Middle frontal gyrus (tissue), 1 donor: ENCODE data around the gene PRAMEF20.
"Not testable (repeated sequence)": the region's sequence is repeated elsewhere in the genome, so short reads cannot be mapped to it uniquely, and the experiment has no call there.

Experiments used
- DNase-seq: peaks from one replicate; pipeline ENCODE4 v3.0.0-alpha.2; 2015; ENCODE audit warnings: low spot score; ENCODE audit errors: extremely low spot score

Gene PRAMEF20

GRCh38 chr1:13410150-13410549 is at the start of gene PRAMEF20:
Gene PRAMEF20 (plus strand): TSS chr1:13410450. CDS start chr1:13416355, 5,905 bp downstream.
- DNase-seq, result not testable (repeated sequence)

- not testable (repeated sequence) for DNase-seq
These were observed 47.9 kb upstream of the PRAMEF20 start for GRCh38 chr1:13362364-13362763.

GRCh38 chr1:13364928-13365327 is 45.3 kb upstream of the PRAMEF20 start:
- DNase-seq, result not testable (repeated sequence)

GRCh38 chr1:13366536-13366935 is 43.7 kb upstream of the PRAMEF20 start:
- not testable (repeated sequence) for DNase-seq

- DNase-seq, result not testable (repeated sequence)
These were observed 41.7 kb upstream of the PRAMEF20 start for GRCh38 chr1:13368544-13368943.

GRCh38 chr1:13378983-13379382 is 31.3 kb upstream of the PRAMEF20 start:
- DNase-seq, result not testable (repeated sequence)

- DNase-seq, result not testable (repeated sequence)
These were observed 29.9 kb upstream of the PRAMEF20 start for GRCh38 chr1:13380380-13380779.

GRCh38 chr1:13389332-13389731 is 20.9 kb upstream of the PRAMEF20 start, which contains the start of gene PRAMEF17:
Gene PRAMEF17 (plus strand): TSS chr1:13389632. CDS start chr1:13389658, 26 bp downstream.
- not testable (repeated sequence) for DNase-seq

- DNase-seq, result not testable (repeated sequence)
These were observed 17.2 kb upstream of the PRAMEF20 start for GRCh38 chr1:13393004-13393403.

- not testable (repeated sequence) for DNase-seq
These were observed 15.5 kb upstream of the PRAMEF20 start for GRCh38 chr1:13394761-13395160.

GRCh38 chr1:13395311-13395710 is 14.9 kb upstream of the PRAMEF20 start:
- not testable (repeated sequence) for DNase-seq

GRCh38 chr1:13407811-13408210 is 2.4 kb upstream of the PRAMEF20 start:
- DNase-seq, result no peak

- no peak for DNase-seq
These were observed 20.2 kb downstream of the PRAMEF20 start for GRCh38 chr1:13430495-13430894.

- no peak for DNase-seq
These were observed 22.0 kb downstream of the PRAMEF20 start for GRCh38 chr1:13432251-13432650.

- not testable (repeated sequence) for DNase-seq
These were observed 23.6 kb downstream of the PRAMEF20 start for GRCh38 chr1:13433694-13434358.

GRCh38 chr1:13435458-13435857 is 25.2 kb downstream of the PRAMEF20 start:
- no peak for DNase-seq

GRCh38 chr1:13439104-13439783 is 29.0 kb downstream of the PRAMEF20 start:
- not testable (repeated sequence) for DNase-seq

- no peak for DNase-seq
These were observed 33.2 kb downstream of the PRAMEF20 start for GRCh38 chr1:13443335-13443979.

- no peak for DNase-seq
These were observed 40.0 kb downstream of the PRAMEF20 start for GRCh38 chr1:13450204-13450603.

GRCh38 chr1:13451399-13451965 is 41.2 kb downstream of the PRAMEF20 start:
- DNase-seq, result no peak

GRCh38 chr1:13456904-13457532 is 46.8 kb downstream of the PRAMEF20 start:
- no peak for DNase-seq
